K562 (cell line): ENCODE results near the gene GRB10. TPM values are rescaled to one million over a fixed set of nuclear protein-coding genes. Genes with fewer than 3 reads are reported as not detected.

Experiments
- ATAC-seq: fragments of 200-7000 bp; cut with Tn5 transposase; 3 replicates; pipeline ENCODE4 v1.9.1; 2020; ENCODE audit warnings: moderate library complexity
- BruUV-seq: library from RNA; stranded (reverse); fragments of 400-500 nt; replicated peaks from 2 replicates; lab custom pipeline; 2021; lab: Mats Ljungman, UMichigan
- CTCF ChIA-PET: fragments of 300-600 bp; formaldehyde crosslinking; extraction: SDS; loops from one replicate; lab custom pipeline; 2021; ENCODE audit warnings: low intra/inter-chr PET ratio; lab: Yijun Ruan, JAX
- POLR2A ChIA-PET: fragments of 300-600, 350-650 bp; sonication (Branson Sonifier 250); formaldehyde crosslinking; extraction: SDS; loops from one replicate; lab custom pipeline; 2021; ENCODE audit warnings: antibody characterized with exemption, inconsistent platforms; lab: Yijun Ruan, JAX
- DNase-seq, 4 experiments: peaks; one replicate each; pipeline versions ENCODE4 v3.0.0 to v3.0.0-alpha.2; 2011 to 2018; ENCODE audit warnings: low spot score in 3 of 4, mixed read lengths in 3 of 4; ENCODE audit errors: extremely low read depth in 1 of 4
- FAIRE-seq: peaks from 2 replicates; lab custom pipeline; 2011; peaks lifted over from hg19 to GRCh38; lab: Jason Lieb, UNC
- H2AFZ ChIP-seq: 2 replicates; pipeline ENCODE4 v1.6.0; 2011; ENCODE audit warnings: low read depth, low read length, control low read depth, inconsistent platforms
- H3K27ac ChIP-seq: fragments of 200-600 bp; 3 replicates; pipeline ENCODE4 v1.8.0; 2011; ENCODE audit warnings: low read depth, mild to moderate bottlenecking, control low read depth, inconsistent platforms, low read length, moderate library complexity, mixed read lengths; ENCODE audit errors: extremely low read depth
- H3K27me3 ChIP-seq, 2 experiments: fragments of 300-600 bp in 1 of 2; 2 replicates in 1 of 2; 3 replicates in 1 of 2; pipeline versions ENCODE4 v1.6.0 to v1.8.0; 2011; ENCODE audit warnings: inconsistent platforms in 2 of 2, low read length in 2 of 2, mild to moderate bottlenecking in 1 of 2, mixed read lengths in 1 of 2, moderate library complexity in 1 of 2; ENCODE audit not compliant: control insufficient read depth in 2 of 2, insufficient read depth in 2 of 2
- H3K36me3 ChIP-seq: fragments of 300-600 bp; 3 replicates; pipeline ENCODE4 v1.8.0; 2011; ENCODE audit warnings: mild to moderate bottlenecking, low read length, inconsistent platforms; ENCODE audit not compliant: control insufficient read depth, insufficient read depth
- H3K4me1 ChIP-seq, 2 experiments: fragments of 200-600 bp in 1 of 2; replicated peaks in 1 of 2; 2 replicates in 1 of 2; 3 replicates in 1 of 2; pipeline versions ENCODE4 v1.5.1 to v1.8.0; 2011; ENCODE audit warnings: inconsistent platforms in 2 of 2, low read length in 2 of 2, mild to moderate bottlenecking in 1 of 2, mixed read lengths in 1 of 2, moderate library complexity in 1 of 2; ENCODE audit not compliant: control insufficient read depth in 2 of 2, insufficient read depth in 2 of 2
- H3K4me2 ChIP-seq: 2 replicates; pipeline ENCODE4 v1.6.1; 2011; ENCODE audit warnings: low read length, control low read depth, inconsistent platforms, mixed read lengths; ENCODE audit not compliant: insufficient read depth
- H3K4me3 ChIP-seq: fragments of 200-600 bp; sonication (generic), shearing (Covaris generic); 2 replicates; pipeline ENCODE4 v1.5.1; 2016; ENCODE audit warnings: control low read depth, inconsistent platforms
- H3K79me2 ChIP-seq: fragments of 200-600 bp; 3 replicates; pipeline ENCODE4 v1.8.0; 2011; ENCODE audit warnings: low read length, inconsistent platforms; ENCODE audit not compliant: control insufficient read depth, insufficient read depth
- H3K9ac ChIP-seq, 2 experiments: 2 replicates each; pipeline versions ENCODE4 v1.6.0 to v1.6.1; 2011; ENCODE audit warnings: low read depth in 2 of 2, low read length in 2 of 2, control low read depth in 1 of 2, inconsistent platforms in 1 of 2, mild to moderate bottlenecking in 1 of 2, mixed read lengths in 1 of 2; ENCODE audit not compliant: insufficient read depth in 1 of 2
- H3K9me1 ChIP-seq: one replicate; pipeline ENCODE4 v1.6.0; 2011; ENCODE audit warnings: inconsistent platforms, mild to moderate bottlenecking, low read length, moderate library complexity; ENCODE audit not compliant: control insufficient read depth, insufficient read depth
- H3K9me3 ChIP-seq: replicated peaks from 2 replicates; pipeline ENCODE4 v1.5.1; 2011; ENCODE audit warnings: low read depth, low read length, inconsistent platforms; ENCODE audit not compliant: control insufficient read depth, insufficient read depth
- H4K20me1 ChIP-seq: replicated peaks from 2 replicates; pipeline ENCODE4 v1.6.1; 2011; ENCODE audit warnings: low read length, inconsistent platforms, mixed read lengths; ENCODE audit not compliant: control insufficient read depth, insufficient read depth
- E2F6 ChIP-seq, 2 experiments: IDR thresholded peaks; 2 replicates each; pipeline ENCODE4 v1.6.1; 2011; ENCODE audit warnings: borderline replicate concordance in 1 of 2, control low read depth in 1 of 2, low read depth in 1 of 2, low read length in 1 of 2, mild to moderate bottlenecking in 1 of 2, mixed read lengths in 1 of 2, moderate library complexity in 1 of 2; ENCODE audit not compliant: insufficient read depth in 1 of 2, insufficient read length in 1 of 2, poor library complexity in 1 of 2, severe bottlenecking in 1 of 2; ENCODE audit errors: extremely low read depth in 1 of 2
- PHB ChIP-seq: fragments of 250-450 bp; sonication (Bioruptor Pico); IDR thresholded peaks from 2 replicates; pipeline ENCODE4 v1.5.0; 2021
- POU5F1 ChIP-seq: fragments of 150-350 bp; IDR thresholded peaks from 2 replicates; pipeline ENCODE4 v1.6.1; 2014; ENCODE audit warnings: borderline replicate concordance, low read length, low read depth, mild to moderate bottlenecking; ENCODE audit not compliant: partially characterized antibody
- RBM17 ChIP-seq: fragments of 200-400 bp; formaldehyde crosslinking; IDR thresholded peaks from 2 replicates; pipeline ENCODE4 v1.6.1; 2017; ENCODE audit warnings: low read depth, mild to moderate bottlenecking, low read length, borderline replicate concordance
- RNF2 ChIP-seq: sonication (generic); IDR thresholded peaks from 2 replicates; pipeline ENCODE4 v1.6.1; 2016
- RREB1 ChIP-seq: fragments of 250-450 bp; sonication (Bioruptor Pico); IDR thresholded peaks from 2 replicates; pipeline ENCODE4 v1.4.0; 2020
- SAFB ChIP-seq: fragments of 200-400 bp; formaldehyde crosslinking; IDR thresholded peaks from 2 replicates; pipeline ENCODE4 v1.6.1; 2017; ENCODE audit warnings: low read depth, low read length, borderline replicate concordance
- SAFB2 ChIP-seq: fragments of 200-400 bp; formaldehyde crosslinking; IDR thresholded peaks from 2 replicates; pipeline ENCODE4 v1.6.1; 2018; ENCODE audit warnings: borderline replicate concordance, low read length, low read depth, moderate library complexity; ENCODE audit not compliant: severe bottlenecking
- SIN3B ChIP-seq: fragments of 450-650 bp; IDR thresholded peaks from 2 replicates; pipeline ENCODE4 v1.6.1; 2017; ENCODE audit warnings: low read depth, mild to moderate bottlenecking, moderate library complexity
- SMAD4 ChIP-seq: fragments of 250-450 bp; sonication (Bioruptor Pico); conservative IDR thresholded peaks from 2 replicates; pipeline ENCODE4 v1.8.0; 2021; ENCODE audit warnings: inconsistent platforms, mild to moderate bottlenecking, moderate library complexity
- ZFP1 ChIP-seq: fragments of 450-650 bp; formaldehyde crosslinking; IDR thresholded peaks from 2 replicates; pipeline ENCODE4 v1.4.0; 2020; ENCODE audit warnings: mild to moderate bottlenecking, mixed read lengths
- ZNF175 ChIP-seq: fragments of 200-800 bp; sonication (Bioruptor generic); IDR thresholded peaks from 2 replicates; pipeline ENCODE4 v1.6.1; 2016; ENCODE audit warnings: low read depth, mild to moderate bottlenecking, missing genetic modification characterization, missing compliant biosample characterization
- ZNF395 ChIP-seq: fragments of 200-800 bp; sonication (Bioruptor generic); IDR thresholded peaks from 2 replicates; pipeline ENCODE4 v1.6.1; 2017; ENCODE audit warnings: missing genetic modification characterization, missing compliant biosample characterization
- ZNF696 ChIP-seq: fragments of 250-450 bp; sonication (Bioruptor Pico); conservative IDR thresholded peaks from 2 replicates; pipeline ENCODE4 v1.4.0; 2020; ENCODE audit warnings: mild to moderate bottlenecking, moderate library complexity
- ZNF780A ChIP-seq: fragments of 250-450 bp; sonication (Bioruptor Pico); IDR thresholded peaks from 2 replicates; pipeline ENCODE4 v1.5.0; 2021; ENCODE audit warnings: mild to moderate bottlenecking
- WGBS: fragments of 100-300 bp; shearing (Covaris generic); methylation state at CpG from one replicate; pipeline ENCODE4 v1.1.6; 2016; ENCODE audit warnings: low coverage, mixed read lengths; ENCODE audit not compliant: insufficient coverage; ENCODE audit errors: missing lambda C conversion rate; 5-methylcytosine and 5-hydroxymethylcytosine counted together
- in situ Hi-C: fragments of 300-500 bp; cut with MboI; formaldehyde crosslinking; loops from 4 replicates; pipeline ENCODE4 v1.15.0; 2018; ENCODE audit warnings: inconsistent platforms, mixed read lengths
- intact Hi-C: fragments of 100-400 bp; cut with micrococcal nuclease; formaldehyde crosslinking; loops from 2 replicates; pipeline ENCODE4 v1.14.2; 2022
- polyA plus RNA-seq, 8 experiments: library from polyadenylated mRNA; depleted of rRNA in 4 of 8; stranded (reverse) in 5 of 8; unstranded in 3 of 8; fragments of >200 nt; fragmentation: Nextera tagmentation in 2 of 8; fragmentation: Illumina TruSeq in 1 of 8; extraction: Ambion mirVana in 2 of 8; extraction: Trizol in 1 of 8; gene quantifications; 2 replicates each; pipeline versions ENCODE4 v1.2.1 to v1.2.3, GENCODE V29; 2011 to 2014; ENCODE audit warnings: inconsistent platforms in 1 of 8, missing spikeins in 1 of 8
- total RNA-seq, 7 experiments: library from RNA; depleted of rRNA in 6 of 7; stranded (reverse); fragments of >200 nt in 6 of 7; fragmentation: Illumina TruSeq in 2 of 7; extraction: Trizol in 2 of 7; gene quantifications; 2 replicates each; pipeline versions ENCODE4 v1.2.1 to v1.2.3, GENCODE V29; 2011 to 2021; ENCODE audit warnings: low replicate concordance in 1 of 7

The GRB10 gene
- total and polyA plus RNA-seq, 9 of the 15 experiments (the other 6 are each of a cell fraction or from before 2014, with no cell fraction given) = 8.9 to 88.5 (median 40.7) TPM

DNA sequence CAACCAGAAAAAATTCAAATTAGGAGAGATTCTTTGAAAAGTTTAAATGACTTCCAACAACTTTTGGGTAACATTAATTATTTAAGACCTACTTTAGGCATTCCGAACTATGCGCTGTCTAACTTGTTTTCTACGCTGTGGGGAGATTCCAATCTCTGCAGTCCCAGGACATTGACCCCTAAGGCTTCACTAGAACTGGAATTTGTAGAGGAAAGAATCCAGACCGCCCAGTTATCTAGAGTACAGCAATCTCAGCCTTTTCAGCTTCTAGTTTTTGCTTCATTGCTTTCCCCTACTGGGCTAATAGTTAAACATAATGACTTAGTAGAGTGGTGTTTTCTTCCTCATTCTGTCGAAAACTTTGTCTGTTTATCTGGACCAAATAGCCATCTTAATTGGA is 202.6 kb downstream of the GRB10 start:
- POLR2A ChIA-PET = no interaction called here
- ATAC-seq (no peak), FAIRE-seq (no peak), DNase-seq (no peak)
- intact Hi-C loops = no loop called here
- Histone ChIP-seq H3K27me3 (0 out of 5 replicates have a peak, but pooled peaks cover 0 to 4% of the 10 kb centered on the region in 2 experiments), H3K9me1 (no peaks in the 10 kb centered on the region), H3K9me3 (0 out of 2 replicates have a peak, but pooled peaks cover 1% of the 10 kb centered on the region), H3K4me2 (no peak overlapping the region), H3K27ac (no peak overlapping the region), H3K79me2 (no peaks in the 10 kb centered on the region), H3K9ac (no peak overlapping the region), H4K20me1 (no peaks in the 10 kb centered on the region), H3K4me1 (no peaks in the 10 kb centered on the region), H2AFZ (no peak overlapping the region), H3K36me3 (no peaks in the 10 kb centered on the region), H3K4me3 (no peak overlapping the region)
- BruUV-seq = no TSS peak
- in situ Hi-C loops = no loop called here
- WGBS = 2% methylated on average over 5 of the region's 5 CpGs
- CTCF ChIA-PET = no interaction called here
- no peak for TF ChIP-seq ZFP1
- TF ChIP-seq POU5F1 = no peak
- no peak for TF ChIP-seq ZNF395
- TF ChIP-seq PHB (CRISPR knock-in tag) = no peak
- TF ChIP-seq RREB1 (CRISPR knock-in tag) = no peak
- TF ChIP-seq SIN3B = no peak
- no peak for TF ChIP-seq ZNF780A (CRISPR knock-in tag)
- no peak for TF ChIP-seq ZNF175 (CRISPR knock-in tag)
- TF ChIP-seq E2F6 (IDR thresholded peaks at IDR 0.05; ENCODE audit: borderline replicate concordance in 1 of 2, extremely low read depth in 1 of 2, insufficient read depth in 1 of 2, insufficient read length in 1 of 2, low read depth in 1 of 2, low read length in 1 of 2, poor library complexity in 1 of 2, severe bottlenecking in 1 of 2) = no peak
- no peak for TF ChIP-seq SAFB
- no peak for TF ChIP-seq ZNF696
- TF ChIP-seq RBM17 = no peak
- TF ChIP-seq RNF2 = no peak
- TF ChIP-seq SMAD4 (CRISPR knock-in tag) = no peak
- TF ChIP-seq SAFB2 = no peak
